Sigmoid colon (tissue), 4 donors: ENCODE data around the gene CYTH4.
A peak's percentile ranks its signal among the peaks of the same experiment; 100 is the strongest.

Experiments
- CTCF ChIP-seq, 4 experiments: fragments of 450-650 bp in 3 of 4; fragments of 200-600 bp in 1 of 4; IDR thresholded peaks; one replicate each; pipeline ENCODE4 v1.5.1; 2016 to 2019; ENCODE audit warnings: antibody characterized with exemption in 4 of 4, mild to moderate bottlenecking in 3 of 4, moderate library complexity in 2 of 4
- EP300 ChIP-seq, 4 donors: sonication (generic); formaldehyde crosslinking; IDR thresholded peaks; one replicate each; pipeline ENCODE4 v1.6.1; 2017; ENCODE audit warnings: antibody characterized with exemption in 4 of 4
- POLR2A ChIP-seq, 2 donors: fragments of 450-650 bp; IDR thresholded peaks; one replicate each; pipeline ENCODE4 v1.6.1; 2016; ENCODE audit warnings: antibody characterized with exemption in 2 of 2, mild to moderate bottlenecking in 2 of 2, moderate library complexity in 2 of 2
- POLR2AphosphoS5 ChIP-seq, 4 donors: sonication (generic); formaldehyde crosslinking; IDR thresholded peaks; one replicate each; pipeline ENCODE4 v1.6.1; 2017; ENCODE audit warnings: antibody characterized with exemption in 4 of 4

GRCh38 chr22:37244114-37244921, 38.0 kb upstream of the CYTH4 start, which contains the start of gene RAC2:
- no peak for TF ChIP-seq EP300 (IDR thresholded peaks at IDR 0.05)
- no peak for TF ChIP-seq CTCF (IDR thresholded peaks at IDR 0.05)
- TF ChIP-seq POLR2AphosphoS5 (IDR thresholded peaks at IDR 0.05): peak in 1 of 4 donors; percentile 21
- TF ChIP-seq POLR2A (IDR thresholded peaks at IDR 0.05): no peak
